ENCODE measurements around the gene CEMIP. TPM values are rescaled to one million over a fixed set of nuclear protein-coding genes. Genes with fewer than 3 reads are reported as not detected.

Gene CEMIP
- polyA plus RNA-seq, 1 donor (not counting 4 experiments of a cell fraction or from before 2014, with no cell fraction given), result 2.3 TPM

- no peak for DNase-seq (ENCODE audit: low read depth, low spot score)
- H3K9ac ChIP-seq (ENCODE audit: control insufficient read depth, extremely low read depth, insufficient read depth, low read length), result no peak overlapping the region
- FAIRE-seq, result no peak
- no peak overlapping the region for H2AFZ ChIP-seq (ENCODE audit: control insufficient read depth, low read length)
- dilution Hi-C loops (cut with MboI; ENCODE audit: extremely low pct_ligation_motif_present, low sequenced_read_pairs), result no loop called here
- H4K20me1 ChIP-seq (ENCODE audit: control insufficient read depth, extremely low read depth, insufficient read depth, low read length), result peaks cover 3% of the 10 kb centered on the region
- no peak overlapping the region for H3K4me3 ChIP-seq (ENCODE audit: control insufficient read depth in 2 of 3, extremely low read depth in 1 of 3, insufficient read depth in 2 of 3, low read depth in 1 of 3, low read length in 3 of 3)
- H3K79me2 ChIP-seq (ENCODE audit: control insufficient read depth, insufficient read depth, low read length), result no peaks in the 10 kb centered on the region
- H3K36me3 ChIP-seq (ENCODE audit: control insufficient read depth in 2 of 2, extremely low read depth in 1 of 2, insufficient read depth in 2 of 2, low read length in 2 of 2), result peaks cover 11 to 12% of the 10 kb centered on the region in 2 experiments
- H3K27ac ChIP-seq (ENCODE audit: control insufficient read depth, insufficient read depth, low read length), result no peak overlapping the region
- peaks cover 3% of the 10 kb centered on the region for H3K9me1 ChIP-seq (ENCODE audit: control insufficient read depth, extremely low read depth, insufficient read depth, low read length)
- no peak overlapping the region for H3K4me2 ChIP-seq (ENCODE audit: control insufficient read depth, extremely low read depth, insufficient read depth, low read depth, low read length)
- H3K9me3 ChIP-seq (ENCODE audit: control insufficient read depth, low read depth, low read length), result no peaks in the 10 kb centered on the region
- H3K27me3 ChIP-seq (ENCODE audit: control insufficient read depth, extremely low read depth, insufficient read depth, low read length), result no peaks in the 10 kb centered on the region
- H3K4me1 ChIP-seq (ENCODE audit: control insufficient read depth, extremely low read depth, insufficient read depth, low read length), result peaks cover 13% of the 10 kb centered on the region
- TF ChIP-seq CTCF (optimal IDR thresholded peaks at IDR 0.05 in 1 of 3, IDR thresholded peaks at IDR 0.05 in 1 of 3, conservative IDR thresholded peaks at IDR 0.05 in 1 of 3; ENCODE audit: extremely low read depth in 1 of 3, insufficient read depth in 2 of 3, low read length in 3 of 3) (no peak), EZH2 (IDR thresholded peaks at IDR 0.05; ENCODE audit: low read length) (no peak)
These were observed 171.3 kb downstream of the CEMIP start for GRCh38 chr15:80950291-80951078.

- Histone ChIP-seq H4K20me1 (ENCODE audit: control insufficient read depth, extremely low read depth, insufficient read depth, low read length) (peaks cover 3% of the 10 kb centered on the region), H3K9me3 (ENCODE audit: control insufficient read depth, low read depth, low read length) (no peaks in the 10 kb centered on the region), H3K27ac (ENCODE audit: control insufficient read depth, insufficient read depth, low read length) (no peak overlapping the region), H2AFZ (ENCODE audit: control insufficient read depth, low read length) (no peak overlapping the region), H3K79me2 (ENCODE audit: control insufficient read depth, insufficient read depth, low read length) (no peaks in the 10 kb centered on the region), H3K9me1 (ENCODE audit: control insufficient read depth, extremely low read depth, insufficient read depth, low read length) (peaks cover 3% of the 10 kb centered on the region), H3K27me3 (ENCODE audit: control insufficient read depth, extremely low read depth, insufficient read depth, low read length) (no peaks in the 10 kb centered on the region), H3K4me3 (ENCODE audit: control insufficient read depth in 2 of 3, extremely low read depth in 1 of 3, insufficient read depth in 2 of 3, low read depth in 1 of 3, low read length in 3 of 3) (no peak overlapping the region), H3K36me3 (ENCODE audit: control insufficient read depth in 2 of 2, extremely low read depth in 1 of 2, insufficient read depth in 2 of 2, low read length in 2 of 2) (peaks cover 7 to 12% of the 10 kb centered on the region in 2 experiments), H3K9ac (ENCODE audit: control insufficient read depth, extremely low read depth, insufficient read depth, low read length) (no peak overlapping the region), H3K4me1 (ENCODE audit: control insufficient read depth, extremely low read depth, insufficient read depth, low read length) (peaks cover 19% of the 10 kb centered on the region), H3K4me2 (ENCODE audit: control insufficient read depth, extremely low read depth, insufficient read depth, low read depth, low read length) (no peak overlapping the region)
- DNase-seq (ENCODE audit: low read depth, low spot score), result no peak
- dilution Hi-C loops (cut with MboI; ENCODE audit: extremely low pct_ligation_motif_present, low sequenced_read_pairs), result no loop called here
- TF ChIP-seq CTCF (optimal IDR thresholded peaks at IDR 0.05 in 1 of 3, IDR thresholded peaks at IDR 0.05 in 1 of 3, conservative IDR thresholded peaks at IDR 0.05 in 1 of 3; ENCODE audit: extremely low read depth in 1 of 3, insufficient read depth in 2 of 3, low read length in 3 of 3) (no peak), EZH2 (IDR thresholded peaks at IDR 0.05; ENCODE audit: low read length) (no peak)
- FAIRE-seq, result no peak
These were observed 172.8 kb downstream of the CEMIP start for GRCh38 chr15:80951941-80952340.

Data from keratinocyte (primary cell).